ENCODE measurements around the gene TEX44.
"Not testable (repeated sequence)": the region's sequence is repeated elsewhere in the genome, so short reads cannot be mapped to it uniquely, and the experiment has no call there.

Gene TEX44

DNA sequence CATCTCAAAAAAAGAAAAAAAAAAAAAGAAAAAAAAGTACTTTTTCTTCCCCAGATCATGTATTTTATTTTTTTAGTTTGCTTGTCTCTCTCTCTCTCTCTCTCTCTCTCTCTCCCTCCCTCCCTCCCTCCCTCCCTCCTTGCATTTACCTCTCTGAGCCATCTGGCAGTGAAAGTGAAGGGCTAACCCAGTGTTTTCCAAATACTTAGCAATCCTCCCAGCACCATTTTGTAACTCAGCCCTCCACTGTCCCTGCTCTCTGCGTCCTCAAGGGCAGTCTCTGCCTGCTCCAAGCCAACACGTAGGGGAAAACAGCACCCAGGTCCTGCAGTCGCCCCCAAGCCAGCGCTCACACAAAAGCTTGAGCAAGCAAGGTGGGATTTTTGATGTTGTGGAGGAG, 19.6 kb upstream of the TEX44 start:
- DNase-seq = no peak

DNA sequence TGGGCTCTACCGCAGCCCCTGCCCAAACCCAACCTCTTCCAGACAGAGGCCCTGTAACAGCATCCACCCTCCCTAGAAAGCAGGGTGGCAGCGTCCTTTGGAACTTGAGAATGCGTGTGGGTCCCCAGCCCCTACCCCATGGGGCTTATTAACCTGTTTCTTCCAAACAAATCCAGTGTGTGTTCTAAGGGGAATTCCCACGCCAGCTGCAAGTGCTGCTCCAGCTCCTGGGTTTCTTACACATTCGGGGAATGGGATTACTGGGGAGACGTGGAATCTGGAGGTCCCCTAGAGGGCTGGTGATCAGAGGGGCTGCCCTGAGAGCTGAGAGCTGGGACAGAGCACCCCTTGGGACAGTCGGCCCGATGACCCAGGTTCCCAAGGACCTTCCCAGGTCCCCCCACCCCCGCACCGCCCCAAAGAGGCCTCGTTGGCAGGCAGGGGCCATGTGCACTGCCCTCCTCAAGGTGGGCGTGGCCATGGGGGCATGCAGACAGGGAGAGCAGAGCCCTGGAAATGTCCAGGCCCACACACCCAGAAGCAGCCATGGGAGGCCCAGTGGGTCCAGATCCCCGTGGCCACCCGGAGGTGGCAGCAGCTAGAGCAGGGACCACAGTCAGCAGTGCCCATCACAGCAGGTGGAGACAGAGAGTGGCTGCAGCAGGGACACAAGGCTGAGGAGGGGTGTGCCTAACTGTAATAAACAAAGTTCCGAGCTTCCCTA, 18.8 kb upstream of the TEX44 start:
- DNase-seq = no peak

DNA sequence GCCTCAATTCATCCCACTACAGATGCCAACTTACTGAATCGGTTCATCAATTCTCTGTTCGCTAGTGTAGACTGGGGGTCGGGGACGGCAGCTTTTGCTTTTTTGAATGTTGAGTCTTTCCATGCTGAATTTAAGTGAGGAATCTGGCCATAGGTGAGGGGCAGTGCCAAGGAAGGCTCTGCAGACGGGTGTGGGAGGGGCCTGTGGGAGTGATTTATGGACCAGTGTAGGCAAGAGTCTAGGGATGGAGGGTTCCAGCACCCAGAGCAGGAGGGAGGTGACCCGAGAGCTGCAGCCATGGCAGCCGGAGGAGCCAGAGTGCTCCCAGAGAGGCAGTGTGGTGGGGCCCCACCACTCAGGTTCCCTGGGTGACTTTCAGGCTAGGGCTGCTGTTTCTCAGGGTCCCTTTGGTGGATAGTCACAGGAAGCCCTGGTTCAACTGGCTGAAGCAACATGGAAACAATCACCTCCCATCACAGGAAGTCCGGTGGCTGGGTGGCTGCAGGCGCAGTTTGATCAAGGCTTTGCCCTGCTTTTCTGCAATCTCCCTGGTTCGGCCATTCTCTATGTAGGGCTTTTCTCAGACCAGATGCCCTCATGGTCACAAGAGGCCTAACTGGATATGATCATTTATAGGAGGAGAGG, 16.9 kb upstream of the TEX44 start:
- DNase-seq = no peak

DNA sequence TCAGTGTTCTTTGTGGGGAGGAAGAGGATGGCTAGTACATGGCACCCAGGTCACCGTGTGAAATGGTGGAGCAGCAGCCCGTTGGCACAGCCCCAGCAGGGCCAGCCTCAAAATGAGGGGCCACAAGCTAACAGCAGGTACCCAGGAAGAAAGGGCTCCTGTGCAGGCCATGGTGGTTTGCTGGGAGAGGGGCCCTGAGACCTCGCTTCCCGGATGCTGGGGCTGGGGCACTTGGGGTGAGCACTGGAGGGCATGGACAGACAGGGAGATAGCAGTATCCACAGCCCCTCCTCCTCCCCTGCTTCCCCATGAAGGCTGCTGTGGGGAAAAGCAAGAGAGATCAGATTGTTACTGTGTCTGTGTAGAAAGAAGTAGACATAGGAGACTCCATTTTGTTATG, 16.2 kb upstream of the TEX44 start:
- no peak for DNase-seq

DNA sequence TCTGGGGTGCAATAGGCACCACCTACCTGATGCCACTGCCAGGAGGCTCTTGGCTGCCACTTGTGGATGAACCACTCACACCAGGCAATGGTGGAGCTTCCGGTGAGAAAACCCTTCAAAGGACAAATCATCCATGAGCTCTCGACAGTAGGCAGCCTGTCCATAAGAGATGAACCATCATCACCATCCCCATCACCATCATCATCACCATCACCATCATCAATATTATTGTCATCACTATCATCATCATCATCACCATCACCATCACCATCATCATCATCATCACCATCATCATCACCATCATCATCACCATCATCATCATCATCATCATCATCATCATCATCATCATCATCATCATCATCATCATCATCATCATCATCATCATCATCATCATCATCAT, 14.0 kb upstream of the TEX44 start:
- not testable (repeated sequence) for DNase-seq

DNA sequence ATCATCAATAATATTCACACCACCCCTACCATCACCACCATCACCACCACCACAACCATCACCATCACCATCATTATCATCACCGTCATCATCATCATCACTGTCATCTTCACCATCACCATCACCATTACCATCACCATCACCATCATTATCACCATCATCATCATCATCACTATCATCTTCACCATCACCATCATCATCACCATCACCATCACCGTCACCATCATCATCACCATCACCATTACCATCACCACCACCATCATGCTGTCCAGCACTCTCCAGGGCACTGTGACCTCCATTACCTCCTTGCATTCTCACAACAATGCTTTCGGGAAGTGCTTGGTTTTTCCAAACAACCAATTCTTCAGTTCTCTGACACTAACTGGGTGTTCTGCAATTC, 13.1 kb upstream of the TEX44 start:
- no peak for DNase-seq

DNA sequence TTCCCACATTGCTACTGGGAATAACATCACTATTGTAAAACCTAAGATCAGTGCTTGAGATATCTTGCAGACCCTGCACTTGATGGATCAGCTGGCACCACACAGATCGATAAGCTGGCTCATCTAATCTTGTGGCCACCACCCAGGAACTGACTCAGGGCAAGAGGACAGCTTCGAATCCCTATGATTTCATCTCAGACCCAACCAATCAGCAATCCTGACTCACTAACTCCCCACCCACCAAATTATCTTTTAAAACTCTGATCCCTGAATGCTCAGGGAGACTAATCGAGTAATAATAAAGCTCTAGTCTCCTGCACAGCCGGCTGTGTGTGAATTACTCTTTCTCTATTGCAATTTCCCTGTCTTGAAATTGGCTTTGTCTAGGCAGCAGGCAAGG, 11.3 kb upstream of the TEX44 start:
- DNase-seq = no peak

DNA sequence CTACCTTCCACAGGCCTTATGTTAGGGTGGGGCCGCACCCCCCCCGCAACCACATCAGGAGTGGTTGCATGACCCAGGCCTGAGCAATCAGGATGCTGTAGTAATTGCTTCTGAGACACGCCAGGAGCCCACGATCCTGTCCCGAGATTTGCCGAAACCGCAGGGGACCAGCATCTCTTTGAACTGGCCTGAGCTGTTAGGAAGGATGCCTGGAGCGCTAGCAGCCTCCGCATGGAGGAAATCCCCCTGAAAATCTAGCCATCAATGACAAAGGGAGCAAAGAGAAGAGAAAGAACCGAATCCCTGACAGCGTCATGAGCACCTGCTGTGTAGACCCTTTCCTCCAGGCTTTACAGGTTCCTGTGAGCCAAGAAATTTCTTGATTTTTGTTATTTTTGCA, 8.7 kb upstream of the TEX44 start:
- DNase-seq = no peak

DNA sequence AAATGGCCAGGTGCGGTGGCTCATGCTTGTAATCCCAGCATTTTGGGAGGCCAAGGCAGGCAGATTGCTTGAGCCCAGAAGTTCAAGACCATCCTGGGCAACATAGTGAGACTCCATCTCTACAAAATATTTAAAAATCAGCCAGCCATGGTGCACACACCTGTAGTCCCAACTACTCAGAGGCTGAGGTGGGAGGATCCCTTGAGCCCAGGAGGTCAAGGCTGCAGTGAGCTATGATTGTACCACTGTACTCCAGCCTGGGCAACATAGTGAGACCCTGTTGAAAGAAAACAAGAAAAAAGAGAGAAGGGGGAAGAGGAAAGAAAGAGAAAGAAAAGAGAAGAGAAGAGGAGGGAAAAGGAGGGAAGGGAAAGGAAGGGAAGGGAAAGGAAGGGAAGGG, 4.9 kb upstream of the TEX44 start:
- not testable (repeated sequence) for DNase-seq

DNA sequence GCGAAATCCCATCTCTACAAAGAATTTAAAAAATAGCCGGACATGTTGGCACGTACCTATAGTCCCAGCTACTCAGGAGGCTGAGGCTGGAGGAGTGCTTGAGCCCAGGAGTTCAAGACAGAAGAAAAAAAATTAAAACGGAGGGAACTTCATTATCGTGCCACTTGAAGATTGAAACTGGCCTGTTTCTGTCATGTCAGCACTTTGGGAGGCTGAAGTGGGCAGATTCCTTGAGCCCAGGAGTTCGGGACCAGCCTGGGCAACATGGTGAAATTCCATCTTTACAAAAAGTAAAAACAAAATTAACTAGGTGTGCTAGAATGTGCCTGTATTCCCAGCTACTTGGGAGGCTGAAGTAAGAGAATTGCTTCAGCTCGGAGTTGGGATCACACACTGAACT, 3.0 kb upstream of the TEX44 start:
- no peak for DNase-seq

DNA sequence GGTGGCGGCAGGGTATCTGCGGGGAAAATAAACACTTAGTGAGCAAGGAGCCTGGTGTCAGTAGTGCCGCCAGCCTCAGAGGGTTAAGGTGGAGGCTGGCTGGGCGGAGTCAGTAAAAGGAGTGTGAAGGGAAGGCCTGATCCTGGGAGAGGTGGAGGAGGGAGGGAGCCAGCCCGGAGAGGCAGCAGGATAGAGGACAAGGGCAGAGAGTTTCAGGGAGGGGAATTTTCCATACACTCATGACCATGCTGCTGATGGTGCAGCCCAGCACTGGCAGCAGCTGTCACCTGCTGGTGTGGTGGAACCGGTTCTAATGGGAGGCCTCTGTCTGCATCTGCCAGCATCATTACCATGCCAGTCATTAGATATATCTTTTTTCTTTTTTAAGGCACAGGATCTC, 2.0 kb upstream of the TEX44 start:
- no peak for DNase-seq

DNA sequence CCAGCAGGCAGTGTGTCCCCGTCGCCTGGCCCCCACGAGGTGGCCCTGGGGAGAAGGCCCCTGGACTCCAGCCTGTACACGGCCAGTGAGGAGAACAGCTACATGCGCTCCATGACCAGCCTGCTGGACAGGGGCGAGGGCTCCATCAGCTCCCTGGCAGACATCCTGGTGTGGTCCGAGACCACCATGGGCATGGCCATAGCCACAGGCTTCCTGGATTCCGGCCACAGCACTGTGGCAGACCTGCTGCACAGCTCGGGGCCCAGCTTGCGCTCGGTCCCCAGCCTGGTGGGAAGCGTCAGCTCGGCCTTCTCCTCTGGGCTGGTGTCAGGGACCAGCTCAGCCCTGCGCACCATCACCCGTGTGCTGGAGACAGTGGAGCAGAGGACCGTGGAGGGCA, 1.0 kb downstream of the TEX44 start:
- DNase-seq = no peak

DNA sequence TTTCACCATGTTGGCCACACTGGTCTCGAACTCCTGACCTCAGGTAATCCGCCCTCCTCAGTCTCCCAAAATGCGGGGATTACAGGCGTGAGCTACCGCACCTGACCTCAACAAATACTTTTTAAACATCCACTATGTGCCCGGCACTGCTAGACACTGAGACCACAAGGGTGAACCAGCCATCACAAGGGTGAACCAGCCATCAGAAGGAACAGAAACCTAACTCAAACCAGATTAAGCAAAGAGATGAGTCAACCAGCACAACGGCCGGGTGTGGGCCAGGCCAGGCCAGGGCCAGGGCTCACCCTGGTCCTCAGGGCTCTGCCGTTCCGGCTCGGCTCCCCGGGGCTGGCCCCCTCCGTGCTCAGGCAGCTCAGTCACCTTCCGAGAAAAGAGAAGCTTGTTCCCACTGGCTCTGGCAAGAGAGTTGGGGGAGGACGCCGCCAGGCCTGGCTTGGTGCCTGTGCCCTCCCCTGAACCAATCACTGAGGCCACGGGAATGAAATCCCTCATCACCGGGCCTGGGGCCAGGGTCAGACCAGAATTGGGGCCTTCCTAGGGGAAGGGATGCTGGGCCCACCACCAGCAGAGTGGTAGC, 4.4 kb downstream of the TEX44 start:
- DNase-seq = no peak

DNA sequence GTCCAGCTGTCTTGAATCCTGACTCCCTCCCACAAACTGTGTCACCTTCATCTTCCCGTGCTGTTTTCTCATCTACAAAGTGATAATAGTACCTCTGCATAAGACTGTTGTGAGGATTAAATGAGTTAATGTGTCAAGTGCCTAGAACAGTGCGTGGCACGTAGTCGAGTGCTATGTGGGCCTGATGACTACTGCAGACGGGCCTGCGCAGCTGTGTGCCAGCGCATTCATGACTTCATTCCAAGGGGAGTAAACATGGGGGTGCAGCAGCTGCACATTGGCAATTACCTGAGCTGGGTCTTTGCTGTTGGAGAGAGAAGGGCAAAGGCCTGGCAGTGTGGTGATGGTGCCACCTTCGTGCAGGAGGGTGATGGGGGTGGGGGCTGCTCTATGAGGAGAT, 5.0 kb downstream of the TEX44 start:
- DNase-seq = no peak

DNA sequence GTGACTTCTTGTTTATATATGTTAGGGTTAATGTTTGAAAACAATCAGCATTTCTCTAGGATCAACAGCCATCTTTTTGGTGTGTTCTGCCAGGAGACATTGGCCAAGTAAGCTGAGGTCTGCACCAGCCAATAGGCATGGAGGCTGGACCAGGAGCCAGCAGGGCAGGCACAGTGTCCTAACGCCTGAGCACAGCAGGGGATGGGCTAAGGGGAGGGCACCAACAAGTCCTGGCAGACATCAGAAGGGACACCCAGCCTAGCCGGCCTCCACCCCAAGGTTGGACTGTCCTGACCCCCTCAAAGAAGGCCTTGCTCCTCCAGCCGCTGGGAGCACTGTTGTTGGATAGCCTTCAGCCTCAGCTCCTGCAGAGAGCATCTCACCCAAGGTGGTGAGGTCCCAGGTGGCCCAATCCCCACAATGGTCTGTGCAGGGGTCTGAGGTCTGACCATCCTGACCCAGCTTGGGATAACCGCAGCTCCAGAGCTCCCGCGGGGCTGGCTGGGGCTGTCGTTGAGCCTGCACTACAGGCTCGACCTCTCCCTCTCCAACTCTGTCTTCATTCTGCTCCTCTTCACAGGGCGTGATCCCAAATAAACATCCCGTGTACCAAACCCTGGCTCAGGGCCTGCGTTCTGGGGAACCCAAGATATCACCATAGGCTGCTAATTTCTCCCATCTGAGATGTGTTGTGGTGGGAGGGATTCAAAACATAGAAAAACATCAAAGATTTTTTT, 8.1 kb downstream of the TEX44 start:
- no peak for DNase-seq

DNA sequence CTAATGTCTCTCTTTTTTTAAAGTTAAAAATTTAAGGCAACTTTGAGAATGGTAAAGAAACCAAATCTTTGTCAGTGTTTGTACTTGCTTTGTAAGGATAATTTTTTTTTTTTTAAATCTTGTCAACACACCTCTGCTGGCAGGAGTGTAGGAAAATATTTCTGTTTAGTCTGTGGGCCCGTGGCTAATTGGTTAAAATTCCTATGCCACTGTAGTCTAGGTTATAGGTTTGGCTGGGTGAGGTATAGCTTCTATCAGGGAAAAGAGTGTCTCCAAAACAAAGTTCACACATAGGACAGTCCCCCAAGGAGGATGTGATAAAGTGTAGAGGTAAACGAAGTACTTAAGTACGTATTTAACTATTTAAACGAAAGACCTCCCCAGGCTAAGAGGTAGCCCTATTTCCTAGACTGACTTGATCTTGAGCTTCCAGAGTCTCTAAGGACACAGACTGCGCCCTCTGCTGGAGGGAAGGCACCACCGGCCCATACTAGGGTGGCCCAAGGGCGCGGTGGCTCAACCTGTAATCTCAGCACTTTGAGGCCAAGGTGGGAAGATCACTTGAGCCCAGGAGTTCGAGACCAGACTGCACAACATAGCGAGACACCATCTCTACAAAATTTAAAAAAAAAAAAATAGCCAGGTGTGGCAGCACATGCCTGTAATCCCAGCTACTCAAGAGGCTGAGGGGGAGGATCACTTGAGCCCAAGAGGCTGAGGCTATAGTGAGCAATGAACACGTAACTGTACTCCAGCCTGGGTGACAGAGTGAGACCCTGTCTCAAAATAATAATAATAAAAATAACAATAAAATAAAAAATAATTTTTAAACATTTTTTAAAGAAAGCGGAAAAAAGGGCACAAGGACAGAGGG, 8.9 kb downstream of the TEX44 start:
- peak; percentile 73 for DNase-seq

DNA sequence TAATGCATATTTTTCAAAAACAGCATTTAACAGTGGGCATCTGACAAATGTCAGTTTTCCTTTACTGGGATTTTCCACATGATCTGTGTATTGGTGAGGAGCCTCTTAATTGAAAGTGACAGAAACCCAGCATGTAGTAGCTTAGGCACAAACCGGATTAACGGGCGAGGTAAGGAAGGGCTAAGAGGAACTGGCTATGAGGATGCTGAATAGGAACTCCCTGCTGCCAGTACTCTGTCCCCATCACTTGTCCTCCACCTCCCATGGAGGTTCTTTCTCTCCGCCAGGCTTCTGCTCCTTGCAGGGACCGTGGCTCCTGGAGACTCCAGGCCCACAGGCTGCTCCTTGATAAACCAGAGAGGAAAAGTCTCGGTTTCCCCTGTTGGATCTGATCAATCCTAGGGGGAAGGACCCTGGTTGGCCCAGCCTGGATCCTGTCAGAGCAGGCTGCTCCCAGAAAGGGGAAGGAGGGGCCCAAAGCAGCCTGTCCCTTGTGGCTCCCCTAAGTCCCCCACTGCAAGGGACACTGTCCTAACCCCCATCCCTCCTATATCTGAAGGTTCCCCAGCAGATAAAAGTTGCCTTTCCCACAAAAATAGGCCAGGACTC, 10.3 kb downstream of the TEX44 start:
- DNase-seq = no peak

DNA sequence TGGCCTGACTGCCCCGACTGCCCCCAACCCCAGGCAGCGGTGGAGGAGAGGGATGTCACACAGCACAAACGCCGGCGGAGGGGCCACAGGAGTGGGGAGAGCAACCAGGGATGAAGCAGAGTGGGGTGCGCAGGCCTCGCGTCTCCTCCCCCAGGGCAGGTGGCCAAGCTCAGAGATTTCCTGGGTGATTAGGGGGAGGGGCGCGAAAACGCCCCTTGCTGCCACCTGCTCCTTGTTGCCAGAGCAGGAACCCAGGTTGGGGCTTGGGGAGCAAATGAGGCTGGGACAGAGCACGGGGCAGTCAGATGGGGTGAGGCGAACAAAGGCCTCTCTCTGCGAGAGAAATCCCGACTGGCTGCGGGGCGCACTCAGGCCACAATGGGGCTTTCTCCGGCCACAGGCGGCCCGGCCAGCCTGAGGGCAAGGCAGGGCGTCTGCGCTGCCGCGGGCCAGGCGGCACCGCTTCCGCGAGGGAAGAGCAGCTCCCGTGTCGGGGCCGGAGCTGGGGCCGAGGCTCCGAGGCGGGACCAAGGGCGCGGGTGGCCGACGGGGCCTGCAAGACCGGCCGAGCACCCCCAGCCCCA, 11.5 kb downstream of the TEX44 start:
- DNase-seq = no peak

DNA sequence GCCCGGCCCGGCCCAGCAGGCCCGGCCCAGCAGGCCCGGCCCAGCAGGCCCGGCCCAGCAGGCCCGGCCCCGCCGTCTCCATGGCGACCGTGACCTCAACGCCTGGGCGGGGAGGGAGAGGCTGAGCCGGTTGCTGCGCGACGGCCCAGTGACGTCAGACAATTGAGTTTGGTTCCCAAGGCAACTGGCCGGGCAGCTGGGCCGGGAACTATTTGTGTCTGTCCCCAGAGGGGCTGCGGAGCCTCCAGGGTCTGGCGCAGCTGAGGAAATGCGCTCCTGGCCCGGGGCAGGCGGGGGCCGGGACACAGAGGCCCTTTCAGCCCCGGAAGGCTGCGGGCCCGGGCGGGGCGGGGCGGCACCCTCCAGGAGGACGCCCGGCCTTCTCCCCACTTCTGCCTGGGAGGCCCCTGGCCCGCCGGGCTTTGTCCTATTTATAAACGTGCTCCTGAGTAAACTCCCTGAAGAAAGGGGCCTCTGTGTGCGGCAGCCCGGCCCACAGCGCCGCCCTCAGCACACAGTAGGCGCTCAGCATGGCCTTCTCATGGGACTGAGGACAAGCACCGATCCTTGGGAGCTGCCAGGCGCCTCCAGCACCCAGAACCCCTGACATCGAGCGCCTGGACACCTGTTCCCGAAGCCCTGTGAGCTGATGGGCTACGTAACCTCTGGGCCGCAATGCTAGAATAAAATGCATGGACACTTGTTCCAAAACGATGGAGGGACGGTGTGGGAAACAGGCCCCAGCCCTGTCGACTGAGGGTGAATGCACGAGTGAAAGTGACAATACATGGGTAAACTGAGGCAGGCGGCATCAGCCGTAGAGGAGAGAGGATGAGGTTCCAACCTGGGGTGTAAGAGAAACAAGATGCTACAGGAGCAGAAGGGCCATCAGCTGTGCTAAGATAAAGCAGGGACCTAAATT, 12.3 kb downstream of the TEX44 start:
- peak; percentile 93 for DNase-seq

DNA sequence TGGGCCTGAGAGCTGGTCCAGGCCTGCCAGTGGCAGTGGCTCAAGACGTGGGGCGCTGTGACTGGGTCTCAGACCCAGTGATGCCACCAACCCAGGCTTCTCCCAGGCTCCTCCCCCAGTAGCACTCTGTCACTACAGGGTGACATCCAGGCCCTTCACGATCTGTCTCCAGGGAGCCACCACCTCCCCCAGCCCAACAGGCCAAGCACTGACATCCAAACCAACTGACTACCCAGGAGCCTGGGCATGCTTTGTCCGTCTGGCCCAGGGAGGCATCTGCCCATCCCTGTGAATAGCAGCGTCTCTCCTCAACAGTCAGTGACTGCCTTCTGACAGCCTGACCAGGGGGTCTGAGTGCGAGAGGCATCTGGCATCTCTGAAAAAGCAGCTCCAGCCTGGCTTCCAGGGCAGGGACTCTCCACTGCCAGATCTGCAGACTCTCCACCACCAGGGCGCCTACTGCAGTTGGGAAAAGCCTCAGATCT, 13.0 kb downstream of the TEX44 start:
- DNase-seq = no peak

DNA sequence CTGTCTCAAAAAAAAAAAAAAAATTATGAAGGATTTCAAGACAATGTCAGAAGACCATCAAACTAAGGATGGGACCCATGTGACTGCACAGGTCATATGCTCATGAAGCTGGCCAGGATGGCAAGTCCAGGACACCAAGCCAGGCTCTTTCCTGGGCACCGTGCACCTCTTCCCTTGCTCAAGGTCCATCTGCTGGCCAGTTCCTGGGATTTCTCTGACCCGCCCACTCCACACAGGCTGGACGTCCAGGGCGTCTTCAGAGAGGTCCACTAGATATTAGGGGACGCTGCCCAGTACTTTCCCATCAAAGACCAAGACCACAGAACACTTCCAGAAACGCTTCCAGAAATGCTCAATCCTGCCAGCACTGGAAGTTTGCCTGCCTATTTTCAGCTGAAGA, 14.3 kb downstream of the TEX44 start:
- DNase-seq = no peak

Data from NCI-H1694 (cell line).